Mucosa of stomach (tissue), 1 donor: ENCODE measurements around the gene DNAJB5.
"Not testable (repeated sequence)": the region's sequence is repeated elsewhere in the genome, so short reads cannot be mapped to it uniquely, and the experiment has no call there.

ENCODE experiments used
- H3K27me3 ChIP-seq: one replicate; pipeline ENCODE4 v1.7.0; 2013; ENCODE audit warnings: mild to moderate bottlenecking, low read length; ENCODE audit not compliant: control insufficient read depth, insufficient read depth
- H3K36me3 ChIP-seq: one replicate; pipeline ENCODE4 v1.7.0; 2013; ENCODE audit warnings: low read length; ENCODE audit not compliant: control insufficient read depth, insufficient read depth
- H3K4me1 ChIP-seq: one replicate; pipeline ENCODE4 v1.7.0; 2013; ENCODE audit warnings: mild to moderate bottlenecking, low read length; ENCODE audit not compliant: control insufficient read depth, insufficient read depth
- H3K4me3 ChIP-seq: one replicate; pipeline ENCODE4 v1.7.0; 2013; ENCODE audit warnings: low read length
- H3K9ac ChIP-seq: one replicate; pipeline ENCODE4 v1.7.0; 2013; ENCODE audit warnings: mild to moderate bottlenecking, low read length, moderate library complexity
- H3K9me3 ChIP-seq: one replicate; pipeline ENCODE4 v1.7.0; 2013; ENCODE audit warnings: mild to moderate bottlenecking, low read length, moderate library complexity; ENCODE audit not compliant: control insufficient read depth
- donor health status: Pancreatic carcinoma.

The DNAJB5 gene

DNA sequence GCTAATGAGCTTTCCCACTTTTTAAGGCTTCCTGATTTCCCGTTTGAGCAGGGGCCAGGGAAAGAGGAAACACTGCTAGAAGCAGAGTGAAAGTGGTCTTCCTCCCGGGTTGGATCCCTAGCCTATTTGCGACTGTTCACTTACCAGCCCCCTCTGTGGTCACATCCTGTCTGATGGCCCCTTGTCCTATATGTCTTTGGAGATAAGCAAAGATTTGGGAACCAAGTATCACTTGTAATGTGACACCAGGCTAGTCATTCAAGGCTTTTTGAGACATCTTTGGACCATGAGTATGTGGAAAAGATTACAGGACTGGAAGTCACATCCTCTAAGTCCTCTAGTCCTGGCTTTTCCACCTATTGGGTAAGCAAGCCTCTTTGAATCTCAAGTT, 6.1 kb downstream of the DNAJB5 start:
- no peaks in the 10 kb centered on the region for H3K27me3 ChIP-seq
- no peak overlapping the region for H3K9ac ChIP-seq
- H3K4me3 ChIP-seq = no peak overlapping the region
- no peaks in the 10 kb centered on the region for H3K9me3 ChIP-seq
- H3K4me1 ChIP-seq = peaks cover 29% of the 10 kb centered on the region
- H3K36me3 ChIP-seq = no peaks in the 10 kb centered on the region

DNA sequence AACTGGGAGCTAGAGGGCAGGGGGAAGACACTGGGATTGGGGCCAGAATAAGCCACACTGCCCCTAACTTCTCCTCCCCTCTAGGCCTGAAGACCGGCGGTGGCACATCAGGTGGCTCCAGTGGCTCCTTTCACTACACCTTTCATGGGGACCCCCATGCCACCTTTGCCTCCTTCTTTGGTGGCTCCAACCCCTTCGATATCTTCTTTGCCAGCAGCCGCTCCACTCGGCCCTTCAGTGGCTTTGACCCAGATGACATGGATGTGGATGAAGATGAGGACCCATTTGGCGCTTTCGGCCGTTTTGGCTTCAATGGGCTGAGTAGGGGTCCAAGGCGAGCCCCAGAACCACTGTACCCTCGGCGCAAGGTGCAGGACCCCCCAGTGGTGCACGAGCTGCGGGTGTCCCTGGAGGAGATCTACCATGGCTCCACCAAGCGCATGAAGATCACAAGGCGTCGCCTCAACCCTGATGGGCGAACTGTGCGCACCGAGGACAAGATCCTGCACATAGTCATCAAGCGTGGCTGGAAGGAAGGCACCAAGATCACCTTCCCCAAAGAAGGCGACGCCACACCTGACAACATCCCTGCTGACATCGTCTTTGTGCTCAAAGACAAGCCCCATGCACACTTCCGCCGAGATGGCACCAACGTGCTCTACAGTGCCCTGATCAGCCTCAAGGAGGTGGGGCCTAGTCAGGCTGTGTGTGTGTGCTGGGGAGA, 6.8 kb downstream of the DNAJB5 start:
- H3K9me3 ChIP-seq = no peaks in the 10 kb centered on the region
- no peak overlapping the region for H3K9ac ChIP-seq
- H3K4me1 ChIP-seq = peaks cover 29% of the 10 kb centered on the region
- no peaks in the 10 kb centered on the region for H3K36me3 ChIP-seq
- no peaks in the 10 kb centered on the region for H3K27me3 ChIP-seq
- no peak overlapping the region for H3K4me3 ChIP-seq

- Histone ChIP-seq H3K4me1 (peaks cover 27% of the 10 kb centered on the region), H3K36me3 (no peaks in the 10 kb centered on the region), H3K4me3 (no peak overlapping the region), H3K27me3 (no peaks in the 10 kb centered on the region), H3K9ac (no peak overlapping the region), H3K9me3 (no peaks in the 10 kb centered on the region)
Observed at GRCh38 chr9:34996905-34997279, 7.3 kb downstream of the DNAJB5 start.

- Histone ChIP-seq H3K4me1 (peaks cover 24% of the 10 kb centered on the region), H3K4me3 (no peak overlapping the region), H3K27me3 (no peaks in the 10 kb centered on the region), H3K36me3 (no peaks in the 10 kb centered on the region), H3K9ac (no peak overlapping the region), H3K9me3 (no peaks in the 10 kb centered on the region)
Observed at GRCh38 chr9:34997379-34997781, 7.8 kb downstream of the DNAJB5 start.

DNA sequence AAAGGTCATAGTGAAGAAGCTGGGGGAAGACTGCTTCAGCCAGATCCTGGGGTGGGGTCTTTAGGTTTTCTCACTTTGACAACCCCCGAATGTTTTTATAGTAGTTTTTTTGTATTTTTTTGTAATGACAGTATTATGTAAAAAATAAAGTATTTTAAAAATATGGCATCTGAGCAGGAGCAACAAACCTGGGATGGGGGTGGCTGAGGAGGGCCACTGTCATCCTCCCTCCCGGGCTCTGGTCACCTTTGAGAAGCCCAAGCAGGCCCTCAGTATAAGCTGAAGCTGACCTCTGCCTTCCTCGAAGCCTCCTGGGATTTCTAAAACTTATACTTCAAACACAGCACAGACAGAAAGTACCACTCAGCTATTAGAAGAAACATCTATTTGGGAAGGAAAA, 8.7 kb downstream of the DNAJB5 start:
- no peaks in the 10 kb centered on the region for H3K36me3 ChIP-seq
- H3K4me1 ChIP-seq = peaks cover 16% of the 10 kb centered on the region
- H3K9ac ChIP-seq = no peak overlapping the region
- H3K27me3 ChIP-seq = no peaks in the 10 kb centered on the region
- H3K9me3 ChIP-seq = no peaks in the 10 kb centered on the region
- no peak overlapping the region for H3K4me3 ChIP-seq

DNA sequence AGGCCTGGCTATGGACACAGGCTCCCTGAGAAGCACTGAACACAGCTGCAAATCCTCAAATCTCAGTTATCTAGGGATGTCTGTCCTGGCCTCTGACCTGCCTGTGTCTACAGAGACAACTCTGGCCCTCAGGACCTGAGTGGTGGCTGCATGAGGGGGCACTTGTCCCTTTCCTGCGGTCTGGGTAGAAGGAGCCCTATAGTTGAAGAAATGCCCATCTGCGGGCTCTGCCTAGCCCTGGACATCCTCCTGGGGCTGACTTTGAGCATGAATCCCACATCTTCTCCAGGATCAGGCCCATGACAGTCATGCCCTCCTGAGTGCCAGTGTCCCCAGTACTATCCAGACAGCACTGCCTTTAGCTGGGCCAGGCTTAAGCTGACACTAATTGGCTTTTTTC, 10.0 kb downstream of the DNAJB5 start:
- no peaks in the 10 kb centered on the region for H3K36me3 ChIP-seq
- no peaks in the 10 kb centered on the region for H3K27me3 ChIP-seq
- H3K4me1 ChIP-seq = peaks cover 3% of the 10 kb centered on the region
- H3K9ac ChIP-seq = no peak overlapping the region
- H3K9me3 ChIP-seq = no peaks in the 10 kb centered on the region
- H3K4me3 ChIP-seq = no peak overlapping the region

- no peaks in the 10 kb centered on the region for H3K36me3 ChIP-seq
- no peaks in the 10 kb centered on the region for H3K27me3 ChIP-seq
Observed at GRCh38 chr9:35000535-35001284, 11.2 kb downstream of the DNAJB5 start.

GRCh38 chr9:35001285-35001677, 11.7 kb downstream of the DNAJB5 start:
- Histone ChIP-seq H3K9ac (no peak overlapping the region), H3K36me3 (no peaks in the 10 kb centered on the region), H3K4me3 (no peak overlapping the region), H3K4me1 (no peaks in the 10 kb centered on the region), H3K27me3 (no peaks in the 10 kb centered on the region), H3K9me3 (no peaks in the 10 kb centered on the region)

More at GRCh38 chr9:35000535-35001284, 11.2 kb downstream of the DNAJB5 start:
- no peak overlapping the region for H3K9ac ChIP-seq
- no peak overlapping the region for H3K4me3 ChIP-seq
- no peaks in the 10 kb centered on the region for H3K4me1 ChIP-seq
- H3K9me3 ChIP-seq = no peaks in the 10 kb centered on the region

DNA sequence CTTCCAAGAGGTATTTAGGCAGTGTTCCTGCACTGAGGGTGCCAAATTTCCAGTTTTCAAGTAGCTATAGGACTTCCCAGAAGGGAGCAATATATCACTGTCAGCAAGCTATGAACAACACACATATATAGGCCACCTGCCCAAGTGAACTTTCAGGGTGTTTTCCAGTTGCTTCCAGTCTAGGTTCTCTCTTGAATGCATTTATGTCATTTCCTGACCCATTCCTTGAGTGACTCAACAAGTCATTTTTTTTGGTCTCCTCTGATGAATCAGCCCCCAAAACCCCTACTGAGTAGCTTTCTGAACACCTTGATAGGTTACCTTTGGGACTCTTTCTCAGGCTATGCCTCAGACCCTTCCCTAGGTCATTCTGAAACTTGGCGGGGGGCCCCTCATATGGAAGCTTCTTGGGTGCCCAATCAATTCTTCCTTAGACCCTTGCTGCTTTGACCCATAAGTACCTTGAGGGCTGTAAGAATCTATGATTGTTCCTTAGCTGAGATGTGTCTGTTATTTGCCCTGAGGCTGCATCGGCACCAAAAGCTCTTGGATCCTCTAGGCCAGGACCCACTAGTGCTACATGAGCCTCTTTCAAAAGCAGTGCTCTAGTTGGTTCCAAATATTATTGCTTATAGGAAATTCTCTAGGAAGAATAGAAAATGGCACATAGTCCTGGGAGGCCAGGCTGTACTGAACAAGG, 12.4 kb downstream of the DNAJB5 start:
- Histone ChIP-seq H3K27me3 (no peaks in the 10 kb centered on the region), H3K9ac (no peak overlapping the region), H3K36me3 (no peaks in the 10 kb centered on the region), H3K9me3 (no peaks in the 10 kb centered on the region), H3K4me3 (no peak overlapping the region), H3K4me1 (no peaks in the 10 kb centered on the region)

- Histone ChIP-seq H3K9ac (no peak overlapping the region), H3K4me3 (no peak overlapping the region), H3K9me3 (no peaks in the 10 kb centered on the region)
Observed at GRCh38 chr9:35002623-35003022, 13.1 kb downstream of the DNAJB5 start.

DNA sequence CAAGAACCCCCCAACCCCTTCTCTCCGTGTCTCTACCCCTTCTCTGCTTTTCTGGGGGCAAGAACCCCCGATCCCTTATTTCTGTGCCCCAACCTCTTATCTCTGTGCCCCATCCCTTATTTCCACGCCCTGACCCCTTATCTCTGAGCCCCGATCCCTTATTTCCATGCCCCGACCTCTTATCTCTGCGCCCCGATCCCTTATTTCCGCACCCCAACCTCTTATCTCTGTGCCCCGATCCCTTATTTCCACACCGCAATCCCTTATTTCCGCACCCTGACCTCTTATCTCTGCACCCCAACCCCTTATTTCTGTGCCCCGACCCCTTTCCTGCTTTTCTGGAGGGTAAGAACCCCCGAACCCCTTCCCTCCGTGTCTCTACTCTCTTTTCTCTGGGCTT, 14.8 kb downstream of the DNAJB5 start:
- H3K4me1 ChIP-seq, H3K4me3 ChIP-seq, H3K9me3 ChIP-seq, H3K9ac ChIP-seq, H3K27me3 ChIP-seq, H3K36me3 ChIP-seq: not testable (repeated sequence)

More at GRCh38 chr9:35002623-35003022, 13.1 kb downstream of the DNAJB5 start:
- Histone ChIP-seq H3K27me3 (no peaks in the 10 kb centered on the region), H3K36me3 (no peaks in the 10 kb centered on the region), H3K4me1 (no peaks in the 10 kb centered on the region)

DNA sequence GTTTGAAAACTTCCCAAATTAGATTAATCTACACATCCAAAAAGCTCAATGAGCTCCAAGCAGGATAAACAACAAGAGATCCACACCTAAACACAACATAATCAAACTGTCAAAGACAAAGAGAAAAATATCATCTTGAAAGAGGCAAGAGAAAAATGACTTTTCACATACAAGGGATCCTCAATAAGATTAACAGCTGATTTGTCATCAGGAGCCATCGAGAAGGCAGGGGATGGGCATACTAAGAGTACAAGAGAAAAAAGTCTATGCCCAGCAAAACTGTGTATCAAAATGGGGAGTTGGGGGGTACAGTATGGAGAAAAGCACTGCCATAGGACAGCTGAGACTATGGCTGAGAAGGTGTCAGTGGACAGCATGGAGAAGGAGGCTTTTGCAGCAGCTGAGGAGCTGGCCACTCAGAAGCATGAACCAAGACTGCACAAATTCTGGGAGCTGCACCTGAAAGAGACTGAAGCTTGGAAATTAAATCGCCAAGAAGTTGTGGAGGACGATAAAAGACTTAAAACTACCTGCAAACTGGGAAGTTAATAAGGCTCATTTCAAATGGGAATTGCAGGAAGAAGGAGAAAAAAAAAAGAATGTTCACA, 20.9 kb downstream of the DNAJB5 start:
- no peaks in the 10 kb centered on the region for H3K27me3 ChIP-seq
- peaks cover 5% of the 10 kb centered on the region for H3K9me3 ChIP-seq
- H3K4me1 ChIP-seq = no peaks in the 10 kb centered on the region
- no peaks in the 10 kb centered on the region for H3K36me3 ChIP-seq
- no peak overlapping the region for H3K9ac ChIP-seq
- no peak overlapping the region for H3K4me3 ChIP-seq
